ENCODE measurements around the gene CDH10. TPM values are rescaled to one million over a fixed set of nuclear protein-coding genes. Genes with fewer than 3 reads are reported as not detected.

CDH10 gene
- total and polyA plus RNA-seq, 2 of the 4 experiments (the other 2 are of a cell fraction): 0.18 to 0.21 TPM

DNA sequence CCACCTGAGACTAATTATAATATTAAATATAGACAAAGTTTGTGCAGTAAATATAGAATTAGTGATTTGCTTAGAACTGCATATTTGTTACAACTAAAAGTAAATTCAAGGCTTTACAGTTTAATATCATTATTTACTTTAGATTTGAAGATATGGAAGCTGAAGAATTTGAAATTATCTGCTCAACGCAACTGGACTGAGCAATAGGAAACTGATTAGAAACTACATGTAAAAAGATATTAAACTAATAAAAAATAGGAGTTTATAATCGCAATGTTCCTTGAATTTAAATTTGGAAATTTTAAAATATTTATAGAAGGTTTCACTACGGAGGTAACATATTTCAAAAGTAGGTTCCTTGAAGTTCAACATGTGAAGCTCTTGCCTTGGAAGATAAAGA, 55.2 kb downstream of the CDH10 start:
- Histone ChIP-seq H4K8ac (ENCODE audit: low read depth in 2 of 2, low read length in 2 of 2) (no peak overlapping the region), H3K56ac (ENCODE audit: extremely low read depth, insufficient read depth, low read length) (no peak overlapping the region), H3K14ac (replicated peaks; ENCODE audit: low read depth, low read length) (no peak overlapping the region), H3K4me3 (ENCODE audit: insufficient read depth, low read depth, low read length) (no peak overlapping the region), H3K36me3 (ENCODE audit: control insufficient read depth, insufficient read depth, low read length) (no peaks in the 10 kb centered on the region), H3K4me1 (ENCODE audit: control insufficient read depth, insufficient read depth, low read length) (no peaks in the 10 kb centered on the region), H2BK15ac (ENCODE audit: low read depth, low read length) (no peak overlapping the region), H3K9ac (ENCODE audit: low read depth, low read length) (no peak overlapping the region), H3K4ac (ENCODE audit: low read depth, low read length) (no peak overlapping the region), H3K9me3 (ENCODE audit: control insufficient read depth, insufficient read depth, low read length) (0 out of 2 replicates have a peak, but pooled peaks cover 2% of the 10 kb centered on the region), H3K9me1 (ENCODE audit: insufficient read depth, low read length) (no peaks in the 10 kb centered on the region), H3K27ac (ENCODE audit: insufficient read depth, low read length) (no peak overlapping the region), H3K27me3 (ENCODE audit: control insufficient read depth, insufficient read depth, low read length) (no peaks in the 10 kb centered on the region), H4K91ac (ENCODE audit: insufficient read depth, low read depth, low read length) (no peak overlapping the region), H2AFZ (replicated peaks; ENCODE audit: low read length, poor library complexity) (no peak overlapping the region), H3K23ac (ENCODE audit: low read depth, low read length) (no peak overlapping the region), H2BK20ac (ENCODE audit: low read depth, low read length) (no peak overlapping the region), H2BK120ac (ENCODE audit: low read depth, low read length) (no peak overlapping the region), H4K5ac (ENCODE audit: low read depth, low read length) (no peak overlapping the region), H3K4me2 (ENCODE audit: low read depth, low read length) (no peak overlapping the region), H2AK9ac (replicated peaks; ENCODE audit: low read depth, low read length, poor library complexity) (no peak overlapping the region), H2AK5ac (ENCODE audit: low read depth, low read length) (no peak overlapping the region), H3K79me1 (ENCODE audit: low read depth in 1 of 2, low read length in 2 of 2) (no peaks in the 10 kb centered on the region), H2BK5ac (ENCODE audit: low read depth, low read length, poor library complexity, severe bottlenecking) (no peak overlapping the region), H4K20me1 (ENCODE audit: insufficient read depth, low read length) (no peaks in the 10 kb centered on the region), H3K18ac (ENCODE audit: low read depth, low read length) (no peak overlapping the region)
- no peak for DNase-seq
- in situ Hi-C loops (cut with MboI; ENCODE audit: low sequenced_read_pairs) (no loop called here), intact Hi-C loops (cut with micrococcal nuclease) (no loop called here), dilution Hi-C loops (cut with HindIII; ENCODE audit: low sequenced_read_pairs, unreplicated experiment) (no loop called here)
- WGBS, 2 experiments (ENCODE audit: extremely low coverage in 2 of 2, insufficient read length in 1 of 2): no CpG with 5 or more reads among the region's 3 CpGs
- ATAC-seq (ENCODE audit: low read depth): no peak
- ChIA-PET POLR2A (ENCODE audit: unreplicated experiment) (no interaction called here), CTCF (no interaction called here)
- TF ChIP-seq, protein P1, sequence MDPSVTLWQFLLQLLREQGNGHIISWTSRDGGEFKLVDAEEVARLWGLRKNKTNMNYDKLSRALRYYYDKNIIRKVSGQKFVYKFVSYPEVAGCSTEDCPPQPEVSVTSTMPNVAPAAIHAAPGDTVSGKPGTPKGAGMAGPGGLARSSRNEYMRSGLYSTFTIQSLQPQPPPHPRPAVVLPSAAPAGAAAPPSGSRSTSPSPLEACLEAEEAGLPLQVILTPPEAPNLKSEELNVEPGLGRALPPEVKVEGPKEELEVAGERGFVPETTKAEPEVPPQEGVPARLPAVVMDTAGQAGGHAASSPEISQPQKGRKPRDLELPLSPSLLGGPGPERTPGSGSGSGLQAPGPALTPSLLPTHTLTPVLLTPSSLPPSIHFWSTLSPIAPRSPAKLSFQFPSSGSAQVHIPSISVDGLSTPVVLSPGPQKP (IDR thresholded peaks at IDR 0.05; ENCODE audit: borderline replicate concordance, low read depth, low read length): no peak
- TF ChIP-seq RFX5 (IDR thresholded peaks at IDR 0.05; ENCODE audit: low read depth, low read length) (no peak), CEBPB (IDR thresholded peaks at IDR 0.05; ENCODE audit: low read depth, low read length) (no peak), NFE2L2 (IDR thresholded peaks at IDR 0.05; ENCODE audit: low read depth, low read length) (no peak), MAZ (IDR thresholded peaks at IDR 0.05; ENCODE audit: borderline replicate concordance, low read depth, low read length) (no peak), POLR2A (IDR thresholded peaks at IDR 0.05; ENCODE audit: low read depth, low read length) (no peak), SMC3 (IDR thresholded peaks at IDR 0.05; ENCODE audit: low read depth, low read length) (no peak), MXI1 (IDR thresholded peaks at IDR 0.05; ENCODE audit: borderline replicate concordance, low read depth, low read length) (no peak), BHLHE40 (IDR thresholded peaks at IDR 0.05; ENCODE audit: low read depth, low read length) (no peak), MAFK (IDR thresholded peaks at IDR 0.05; ENCODE audit: low read depth, low read length) (no peak), CHD1 (IDR thresholded peaks at IDR 0.05; ENCODE audit: low read depth, low read length) (no peak), RAD21 (IDR thresholded peaks at IDR 0.05; ENCODE audit: low read length) (no peak), RCOR1 (IDR thresholded peaks at IDR 0.05; ENCODE audit: insufficient replicate concordance, low read length) (no peak), FOS (IDR thresholded peaks at IDR 0.05; ENCODE audit: low read depth, low read length) (no peak)
- TF ChIP-seq, protein P2, sequence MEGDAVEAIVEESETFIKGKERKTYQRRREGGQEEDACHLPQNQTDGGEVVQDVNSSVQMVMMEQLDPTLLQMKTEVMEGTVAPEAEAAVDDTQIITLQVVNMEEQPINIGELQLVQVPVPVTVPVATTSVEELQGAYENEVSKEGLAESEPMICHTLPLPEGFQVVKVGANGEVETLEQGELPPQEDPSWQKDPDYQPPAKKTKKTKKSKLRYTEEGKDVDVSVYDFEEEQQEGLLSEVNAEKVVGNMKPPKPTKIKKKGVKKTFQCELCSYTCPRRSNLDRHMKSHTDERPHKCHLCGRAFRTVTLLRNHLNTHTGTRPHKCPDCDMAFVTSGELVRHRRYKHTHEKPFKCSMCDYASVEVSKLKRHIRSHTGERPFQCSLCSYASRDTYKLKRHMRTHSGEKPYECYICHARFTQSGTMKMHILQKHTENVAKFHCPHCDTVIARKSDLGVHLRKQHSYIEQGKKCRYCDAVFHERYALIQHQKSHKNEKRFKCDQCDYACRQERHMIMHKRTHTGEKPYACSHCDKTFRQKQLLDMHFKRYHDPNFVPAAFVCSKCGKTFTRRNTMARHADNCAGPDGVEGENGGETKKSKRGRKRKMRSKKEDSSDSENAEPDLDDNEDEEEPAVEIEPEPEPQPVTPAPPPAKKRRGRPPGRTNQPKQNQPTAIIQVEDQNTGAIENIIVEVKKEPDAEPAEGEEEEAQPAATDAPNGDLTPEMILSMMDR (conservative IDR thresholded peaks at IDR 0.05; ENCODE audit: low read depth, low read length): no peak
- TF ChIP-seq, protein P3, sequence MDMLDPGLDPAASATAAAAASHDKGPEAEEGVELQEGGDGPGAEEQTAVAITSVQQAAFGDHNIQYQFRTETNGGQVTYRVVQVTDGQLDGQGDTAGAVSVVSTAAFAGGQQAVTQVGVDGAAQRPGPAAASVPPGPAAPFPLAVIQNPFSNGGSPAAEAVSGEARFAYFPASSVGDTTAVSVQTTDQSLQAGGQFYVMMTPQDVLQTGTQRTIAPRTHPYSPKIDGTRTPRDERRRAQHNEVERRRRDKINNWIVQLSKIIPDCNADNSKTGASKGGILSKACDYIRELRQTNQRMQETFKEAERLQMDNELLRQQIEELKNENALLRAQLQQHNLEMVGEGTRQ (IDR thresholded peaks at IDR 0.05; ENCODE audit: low read depth, low read length): no peak
- BruUV-seq (replicated peaks): no TSS peak

Data from IMR-90 (cell line).